Peyer's patch (tissue), 4 donors: ENCODE data around the gene PTPRM.

ENCODE experiments used
- POLR2A ChIP-seq, 2 donors: fragments of 450-650 bp; IDR thresholded peaks; one replicate each; pipeline ENCODE4 v1.5.1; 2017; ENCODE audit warnings: antibody characterized with exemption in 2 of 2, mild to moderate bottlenecking in 2 of 2, moderate library complexity in 2 of 2
- TF ChIP-seq, protein P1 (sequence below), 6 experiments: fragments of 450-650 bp in 4 of 6; fragments of 200-600 bp in 2 of 6; sonication (generic) in 1 of 6; IDR thresholded peaks; one replicate each; pipeline ENCODE4 v1.5.1; 2017 to 2019; ENCODE audit warnings: antibody characterized with exemption in 6 of 6, mild to moderate bottlenecking in 3 of 6, moderate library complexity in 1 of 6

GRCh38 chr18:8229040-8229439 lies 661.9 kb downstream of the PTPRM start:
- no peak for TF ChIP-seq POLR2A (IDR thresholded peaks at IDR 0.05)
- TF ChIP-seq, protein P1, sequence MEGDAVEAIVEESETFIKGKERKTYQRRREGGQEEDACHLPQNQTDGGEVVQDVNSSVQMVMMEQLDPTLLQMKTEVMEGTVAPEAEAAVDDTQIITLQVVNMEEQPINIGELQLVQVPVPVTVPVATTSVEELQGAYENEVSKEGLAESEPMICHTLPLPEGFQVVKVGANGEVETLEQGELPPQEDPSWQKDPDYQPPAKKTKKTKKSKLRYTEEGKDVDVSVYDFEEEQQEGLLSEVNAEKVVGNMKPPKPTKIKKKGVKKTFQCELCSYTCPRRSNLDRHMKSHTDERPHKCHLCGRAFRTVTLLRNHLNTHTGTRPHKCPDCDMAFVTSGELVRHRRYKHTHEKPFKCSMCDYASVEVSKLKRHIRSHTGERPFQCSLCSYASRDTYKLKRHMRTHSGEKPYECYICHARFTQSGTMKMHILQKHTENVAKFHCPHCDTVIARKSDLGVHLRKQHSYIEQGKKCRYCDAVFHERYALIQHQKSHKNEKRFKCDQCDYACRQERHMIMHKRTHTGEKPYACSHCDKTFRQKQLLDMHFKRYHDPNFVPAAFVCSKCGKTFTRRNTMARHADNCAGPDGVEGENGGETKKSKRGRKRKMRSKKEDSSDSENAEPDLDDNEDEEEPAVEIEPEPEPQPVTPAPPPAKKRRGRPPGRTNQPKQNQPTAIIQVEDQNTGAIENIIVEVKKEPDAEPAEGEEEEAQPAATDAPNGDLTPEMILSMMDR (IDR thresholded peaks at IDR 0.05): no peak
